ENCODE results near the gene NTN1.

GRCh38 chr17:9231449-9232154, 210.3 kb downstream of the NTN1 start:
- TF ChIP-seq CTCF (IDR thresholded peaks at IDR 0.05; ENCODE audit: insufficient read depth, low read length, poor library complexity, severe bottlenecking) (no peak), EZH2phosphoT487 (conservative IDR thresholded peaks at IDR 0.05; ENCODE audit: low read length) (no peak)

Measured in SU-DHL-6 (cell line).